Fibroblast of mammary gland (primary cell): Measurements from ENCODE around the gene AMN1.

Experiments used
- DNase-seq: peaks from one replicate; pipeline ENCODE4 v3.0.0-alpha.2; 2010; ENCODE audit warnings: low read depth
- H3K4me3 ChIP-seq: 2 replicates; pipeline ENCODE4 v1.5.1; 2011; ENCODE audit warnings: low read depth, mild to moderate bottlenecking, low read length, moderate library complexity; ENCODE audit not compliant: control insufficient read depth
- CTCF ChIP-seq: conservative IDR thresholded peaks from 2 replicates; pipeline ENCODE4 v1.5.1; 2011; ENCODE audit warnings: low read depth, low read length, inconsistent platforms; ENCODE audit not compliant: control insufficient read depth, insufficient read depth

The AMN1 gene

GRCh38 chr12:31631023-31631724 is 97.6 kb downstream of the AMN1 start:
- no peak for DNase-seq
- H3K4me3 ChIP-seq = no peak overlapping the region
- TF ChIP-seq CTCF = no peak

- TF ChIP-seq CTCF = no peak
- peak; percentile 67 for DNase-seq
- no peak overlapping the region for H3K4me3 ChIP-seq
Measured at GRCh38 chr12:31629756-31630732, 98.8 kb downstream of the AMN1 start.

- TF ChIP-seq CTCF = no peak
- no peak overlapping the region for H3K4me3 ChIP-seq
- no peak for DNase-seq
Measured at GRCh38 chr12:31627456-31628054, 101.3 kb downstream of the AMN1 start.

GRCh38 chr12:31626270-31626995 is 102.4 kb downstream of the AMN1 start:
- no peak overlapping the region for H3K4me3 ChIP-seq
- TF ChIP-seq CTCF = no peak
- no peak for DNase-seq

- no peak overlapping the region for H3K4me3 ChIP-seq
- no peak for DNase-seq
- no peak for TF ChIP-seq CTCF
Measured at GRCh38 chr12:31622038-31622437, 106.8 kb downstream of the AMN1 start.
